ENCODE measurements around the gene TEKT4. TPM values are rescaled to one million over a fixed set of nuclear protein-coding genes. Genes with fewer than 3 reads are reported as not detected.

TEKT4 gene
- total RNA-seq, 4 donors from 2014 or later, result not detected

- Histone ChIP-seq H3K27ac (no peak overlapping the region), H3K9me3 (no peaks in the 10 kb centered on the region), H3K4me1 (peaks cover 0 to 5% (median 0%) of the 10 kb centered on the region in 3 donors), H3K36me3 (no peaks in the 10 kb centered on the region), H3K27me3 (peaks cover 73% of the 10 kb centered on the region), H3K4me3 (no peak overlapping the region)
- ATAC-seq, result no peak
- 18% methylated on average over 2 of the region's 12 CpGs; no CpG with 5 or more reads in 1 of the 2 donors for WGBS, 2 donors (ENCODE audit: low coverage in 1 of 2)
- TF ChIP-seq POLR2AphosphoS5 (IDR thresholded peaks at IDR 0.05) (no peak), CTCF (IDR thresholded peaks at IDR 0.05) (no peak), EP300 (IDR thresholded peaks at IDR 0.05) (no peak), POLR2A (IDR thresholded peaks at IDR 0.05) (no peak)
Observed at GRCh38 chr2:94872676-94873361, 1.6 kb downstream of the TEKT4 start.

- Histone ChIP-seq H3K27me3 (peaks cover 74% of the 10 kb centered on the region), H3K36me3 (no peaks in the 10 kb centered on the region), H3K4me3 (no peak overlapping the region), H3K9me3 (no peaks in the 10 kb centered on the region), H3K4me1 (peaks cover 0 to 5% (median 0%) of the 10 kb centered on the region in 3 donors), H3K27ac (no peak overlapping the region)
- no peak for ATAC-seq
- no peak for TF ChIP-seq EP300 (IDR thresholded peaks at IDR 0.05)
- TF ChIP-seq POLR2AphosphoS5 (IDR thresholded peaks at IDR 0.05), result no peak
- no peak for TF ChIP-seq CTCF (IDR thresholded peaks at IDR 0.05)
- TF ChIP-seq POLR2A (IDR thresholded peaks at IDR 0.05), result no peak
- no CpG with 5 or more reads among the region's 28 CpGs for WGBS, 2 donors (ENCODE audit: low coverage in 1 of 2)
Observed at GRCh38 chr2:94873362-94874276, 2.4 kb downstream of the TEKT4 start.

GRCh38 chr2:94874277-94874997 lies 3.2 kb downstream of the TEKT4 start:
- 0 to 100% methylated on average over 1 of the region's 53 CpGs for WGBS, 2 donors (ENCODE audit: low coverage in 1 of 2)
- no peaks in the 10 kb centered on the region for H3K36me3 ChIP-seq
- peaks cover 0 to 5% (median 0%) of the 10 kb centered on the region in 3 donors for H3K4me1 ChIP-seq
- no peak overlapping the region for H3K4me3 ChIP-seq
- H3K27me3 ChIP-seq, result peaks cover 76% of the 10 kb centered on the region
- no peak for TF ChIP-seq EP300 (IDR thresholded peaks at IDR 0.05)
- TF ChIP-seq CTCF (IDR thresholded peaks at IDR 0.05), result peak in 1 of 4 experiments; percentile 76
- no peak for ATAC-seq
- no peaks in the 10 kb centered on the region for H3K9me3 ChIP-seq
- no peak overlapping the region for H3K27ac ChIP-seq

GRCh38 chr2:94875064-94875819 lies 4.0 kb downstream of the TEKT4 start:
- TF ChIP-seq POLR2AphosphoS5 (IDR thresholded peaks at IDR 0.05), result no peak
- no peak for TF ChIP-seq POLR2A (IDR thresholded peaks at IDR 0.05)
- TF ChIP-seq CTCF (IDR thresholded peaks at IDR 0.05), result no peak
- TF ChIP-seq EP300 (IDR thresholded peaks at IDR 0.05), result no peak
- no peak overlapping the region for H3K4me3 ChIP-seq
- WGBS, 2 donors (ENCODE audit: low coverage in 1 of 2), result 91 to 94% methylated on average over 5 to 6 of the region's 22 CpGs
- no peak for ATAC-seq
- H3K4me1 ChIP-seq, result peaks cover 0 to 5% (median 0%) of the 10 kb centered on the region in 3 donors
- peaks cover 76% of the 10 kb centered on the region for H3K27me3 ChIP-seq
- no peaks in the 10 kb centered on the region for H3K36me3 ChIP-seq
- H3K27ac ChIP-seq, result no peak overlapping the region
- no peaks in the 10 kb centered on the region for H3K9me3 ChIP-seq
